Fibroblast of pulmonary artery (primary cell): ENCODE results near the gene DPYSL5.

Experiments used
- DNase-seq: peaks from one replicate; pipeline ENCODE4 v3.0.0-alpha.2; 2010; ENCODE audit warnings: low read depth
- H3K4me3 ChIP-seq: replicated peaks from 2 replicates; pipeline ENCODE4 v1.5.1; 2011; ENCODE audit warnings: low read depth, mild to moderate bottlenecking, control low read depth, low read length, moderate library complexity
- CTCF ChIP-seq: IDR thresholded peaks from 2 replicates; pipeline ENCODE4 v1.5.1; 2011; ENCODE audit warnings: mild to moderate bottlenecking, control low read depth, low read length, inconsistent platforms; ENCODE audit errors: missing control alignments

The DPYSL5 gene

GRCh38 chr2:26979741-26980140, 131.8 kb downstream of the DPYSL5 start:
- no peak for TF ChIP-seq CTCF
- no peak overlapping the region for H3K4me3 ChIP-seq
- peak; percentile 78 for DNase-seq

DNA sequence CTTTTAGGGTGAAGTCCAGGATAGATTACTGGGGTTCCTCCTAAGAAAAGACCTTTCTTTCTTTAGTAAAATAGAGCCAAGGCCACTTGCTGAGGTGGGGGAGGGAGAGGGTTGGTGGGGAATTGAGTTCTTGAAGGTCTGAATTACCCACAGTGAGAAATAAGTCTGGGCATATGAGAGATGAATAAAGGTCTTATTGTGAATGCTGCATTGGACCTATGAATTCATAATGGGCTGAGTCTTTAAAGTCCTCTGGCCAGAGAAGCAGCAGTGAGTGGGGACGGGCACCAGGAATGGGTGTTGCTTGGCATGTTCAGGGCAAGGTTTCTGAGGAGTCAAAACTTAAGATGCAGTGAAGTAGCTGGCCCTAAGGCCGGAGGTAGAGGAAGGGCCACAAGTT, 133.0 kb downstream of the DPYSL5 start:
- no peak for DNase-seq
- no peak overlapping the region for H3K4me3 ChIP-seq
- TF ChIP-seq CTCF, result no peak

- peak; percentile 81 for DNase-seq
- peak; percentile 49 for TF ChIP-seq CTCF
- no peak overlapping the region for H3K4me3 ChIP-seq
These were observed 134.3 kb downstream of the DPYSL5 start for GRCh38 chr2:26982102-26982742.

DNA sequence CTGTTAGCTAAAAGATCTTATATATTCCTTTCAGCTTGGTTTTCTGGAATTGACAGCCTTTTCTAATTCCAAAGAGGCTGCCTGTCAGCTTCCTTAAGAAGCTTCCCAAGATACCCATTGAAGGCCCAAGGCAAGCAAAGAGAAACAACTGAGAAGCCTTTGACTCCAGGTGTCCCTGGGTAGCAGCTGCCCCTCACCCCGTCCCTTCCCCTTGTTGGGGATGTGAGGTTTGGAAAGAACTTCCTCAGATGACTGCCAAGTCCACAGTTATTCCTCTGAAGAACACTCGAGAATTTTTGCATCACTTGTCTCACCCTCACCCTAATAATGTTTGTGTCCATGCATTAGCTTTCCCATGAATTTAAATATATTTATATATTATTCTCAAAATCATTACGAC, 135.8 kb downstream of the DPYSL5 start:
- no peak for DNase-seq
- TF ChIP-seq CTCF, result no peak
- no peak overlapping the region for H3K4me3 ChIP-seq

GRCh38 chr2:26985807-26986206, 137.9 kb downstream of the DPYSL5 start:
- no peak overlapping the region for H3K4me3 ChIP-seq
- DNase-seq, result no peak
- no peak for TF ChIP-seq CTCF

DNA sequence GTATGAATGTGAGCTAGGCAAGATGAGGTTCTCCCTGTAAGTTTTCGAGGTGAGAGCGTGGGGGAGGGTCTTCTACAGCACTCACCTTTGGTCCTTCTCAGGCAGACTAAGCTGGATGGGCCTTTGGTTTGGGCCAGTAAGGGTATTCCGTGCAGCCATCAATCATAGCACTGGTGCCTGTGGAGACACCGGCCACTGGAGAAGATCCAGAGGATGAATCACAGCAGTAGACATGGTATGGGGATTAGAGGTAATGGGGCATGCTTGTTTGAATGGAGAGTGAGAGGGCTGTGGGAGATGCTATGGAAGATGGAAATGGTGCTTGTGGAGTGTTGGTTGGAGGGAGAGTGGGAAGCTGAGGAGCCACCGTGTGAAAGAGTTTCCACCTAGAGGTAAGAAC, 138.6 kb downstream of the DPYSL5 start:
- H3K4me3 ChIP-seq, result no peak overlapping the region
- DNase-seq, result no peak
- no peak for TF ChIP-seq CTCF
